OCI-LY7 (cell line): ENCODE measurements around the gene RUNX1. TPM values are rescaled to one million over a fixed set of nuclear protein-coding genes. Genes with fewer than 3 reads are reported as not detected.

ENCODE experiments used
- BruUV-seq: library from RNA; stranded (reverse); fragments of 400-500 nt; replicated peaks from 2 replicates; lab custom pipeline; 2021; lab: Mats Ljungman, UMichigan
- CTCF ChIA-PET: fragments of 300-600 bp; sonication (Branson Sonifier 250); formaldehyde crosslinking; loops from one replicate; lab custom pipeline; 2022; ENCODE audit warnings: antibody characterized with exemption; ENCODE audit not compliant: unreplicated experiment; lab: Charles Lee
- POLR2A ChIA-PET: fragments of 300-600 bp; sonication (Branson Sonifier 250); formaldehyde crosslinking; loops from one replicate; lab custom pipeline; 2022; ENCODE audit warnings: antibody characterized with exemption; lab: Charles Lee
- DNase-seq: peaks from one replicate; pipeline ENCODE4 v3.0.0-alpha.2; 2015; ENCODE audit warnings: low spot score
- H2AFZ ChIP-seq: fragments of 200-600 bp; sonication (generic), shearing (Covaris generic); 2 replicates; pipeline ENCODE4 v1.6.1; 2014; ENCODE audit warnings: mild to moderate bottlenecking, antibody characterized with exemption, low read length, moderate library complexity
- H3K27ac ChIP-seq: fragments of 200-600 bp; sonication (generic); 2 replicates; pipeline ENCODE4 v1.5.1; 2014; ENCODE audit warnings: mixed run types, low read depth, mild to moderate bottlenecking, moderate library complexity, low read length, inconsistent platforms; ENCODE audit not compliant: poor library complexity, severe bottlenecking
- H3K36me3 ChIP-seq: fragments of 200-600 bp; sonication (generic); 2 replicates; pipeline ENCODE4 v1.6.1; 2014; ENCODE audit warnings: mild to moderate bottlenecking, antibody characterized with exemption, low read length, moderate library complexity, mixed read lengths; ENCODE audit not compliant: insufficient read depth
- H3K4me1 ChIP-seq: fragments of 200-600 bp; sonication (generic); 2 replicates; pipeline ENCODE4 v1.5.1; 2014; ENCODE audit warnings: mild to moderate bottlenecking, low read length; ENCODE audit not compliant: insufficient read depth, poor library complexity, severe bottlenecking
- H3K4me2 ChIP-seq: fragments of 200-600 bp; sonication (generic); 2 replicates; pipeline ENCODE4 v1.6.1; 2014; ENCODE audit warnings: mild to moderate bottlenecking, low read length
- H3K4me3 ChIP-seq: fragments of 200-600 bp; sonication (generic); 2 replicates; pipeline ENCODE4 v1.5.1; 2014; ENCODE audit warnings: mild to moderate bottlenecking, low read depth, low read length; ENCODE audit not compliant: poor library complexity, severe bottlenecking
- H3K79me2 ChIP-seq: fragments of 200-600 bp; sonication (generic); 2 replicates; pipeline ENCODE4 v1.6.1; 2016; ENCODE audit warnings: low read depth, mild to moderate bottlenecking, low read length, moderate library complexity, mixed read lengths; ENCODE audit not compliant: insufficient read depth
- H3K9me2 ChIP-seq: fragments of 200-600 bp; sonication (generic); 2 replicates; pipeline ENCODE4 v1.6.1; 2016; ENCODE audit warnings: mild to moderate bottlenecking, low read length, mixed read lengths; ENCODE audit not compliant: insufficient read depth
- H3K9me3 ChIP-seq: fragments of 200-600 bp; sonication (generic); 2 replicates; pipeline ENCODE4 v1.6.1; 2014; ENCODE audit warnings: mild to moderate bottlenecking, mixed run types, low read length, mixed read lengths
- H4K20me1 ChIP-seq: fragments of 200-600 bp; sonication (generic); 2 replicates; pipeline ENCODE4 v1.6.1; 2014; ENCODE audit warnings: mild to moderate bottlenecking, antibody characterized with exemption, low read length, moderate library complexity, mixed read lengths; ENCODE audit not compliant: insufficient read depth
- CTCF ChIP-seq: fragments of 200-600 bp; sonication (generic); conservative IDR thresholded peaks from 2 replicates; pipeline ENCODE4 v1.5.1; 2014; ENCODE audit warnings: mild to moderate bottlenecking, antibody characterized with exemption, low read length, moderate library complexity, mixed read lengths
- EZH2phosphoT487 ChIP-seq: fragments of 200-600 bp; sonication (generic); IDR thresholded peaks from 2 replicates; pipeline ENCODE4 v1.6.1; 2018; ENCODE audit warnings: low read depth, borderline replicate concordance, mild to moderate bottlenecking, mixed run types, antibody characterized with exemption, low read length, moderate library complexity, mixed read lengths
- intact Hi-C: fragments of 100-400 bp; cut with micrococcal nuclease; formaldehyde crosslinking; loops from one replicate; pipeline ENCODE4 v1.10.0; 2022; ENCODE audit not compliant: unreplicated experiment
- total RNA-seq, 2 experiments: library from RNA; depleted of rRNA in 1 of 2; stranded (reverse); fragments of >200 nt in 1 of 2; shearing (Covaris generic) in 1 of 2; gene quantifications; 2 replicates each; pipeline ENCODE4 v1.2.3, GENCODE V29; 2014 to 2022

The RUNX1 gene
- total RNA-seq, 2 experiments from 2014 or later = 30.5 to 40.8 TPM

GRCh38 chr21:34971656-34972055, 77.4 kb downstream of the RUNX1 start:
- ChIA-PET POLR2A (interaction anchor here (0.6 kb wide), 1 partner anchor 234 kb away, joined by 3 read pairs; no protein-coding TSS in a partner anchor), CTCF (no interaction called here)
- BruUV-seq = no TSS peak
- H4K20me1 ChIP-seq = peaks cover 28% of the 10 kb centered on the region; the same call in 1 of the 2 replicates
- no peaks in the 10 kb centered on the region for H3K9me3 ChIP-seq
- H3K27ac ChIP-seq = no peak overlapping the region
- TF ChIP-seq CTCF (no peak), EZH2phosphoT487 (no peak)
- DNase-seq = no peak
- 0 out of 2 replicates have a peak, but pooled peaks cover 7% of the 10 kb centered on the region for H3K36me3 ChIP-seq
- intact Hi-C loops = no loop called here
- peaks cover 40% of the 10 kb centered on the region; the same call in 1 of the 2 replicates for H3K79me2 ChIP-seq
- H3K4me3 ChIP-seq = no peak overlapping the region
- no peaks in the 10 kb centered on the region for H3K9me2 ChIP-seq
- H3K4me2 ChIP-seq = no peak overlapping the region
- peaks cover 25% of the 10 kb centered on the region for H3K4me1 ChIP-seq
- no peak overlapping the region for H2AFZ ChIP-seq

DNA sequence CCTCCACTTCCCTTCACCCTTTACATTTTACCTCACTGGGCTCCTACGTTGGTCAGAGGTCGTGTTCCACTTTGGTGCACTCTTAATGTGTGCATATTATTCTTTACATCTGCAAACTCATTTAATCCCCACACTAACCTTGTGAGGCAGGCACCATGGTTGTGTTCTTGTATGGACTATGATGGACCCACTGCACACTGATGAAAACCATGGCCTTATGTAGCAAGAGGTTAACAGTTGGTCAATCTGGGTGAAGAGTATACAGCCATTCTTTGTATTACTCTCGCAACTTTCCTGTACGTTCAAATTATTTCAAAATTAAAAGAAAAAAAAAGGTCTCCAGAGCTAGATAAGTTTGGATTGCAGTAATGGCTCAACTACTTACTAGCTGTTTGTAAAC, 78.5 kb downstream of the RUNX1 start:
- peaks cover 7% of the 10 kb centered on the region; the same call in 1 of the 2 replicates for H3K36me3 ChIP-seq
- ChIA-PET POLR2A (no interaction called here), CTCF (no interaction called here)
- H3K4me3 ChIP-seq = no peak overlapping the region
- no peak overlapping the region for H3K27ac ChIP-seq
- no peak for DNase-seq
- no peaks in the 10 kb centered on the region for H3K9me3 ChIP-seq
- peaks cover 21% of the 10 kb centered on the region for H3K4me1 ChIP-seq
- intact Hi-C loops = no loop called here
- H2AFZ ChIP-seq = no peak overlapping the region
- no peaks in the 10 kb centered on the region for H3K9me2 ChIP-seq
- H3K4me2 ChIP-seq = no peak overlapping the region
- TF ChIP-seq CTCF (no peak), EZH2phosphoT487 (no peak)
- BruUV-seq = no TSS peak
- peaks cover 40% of the 10 kb centered on the region; the same call in 1 of the 2 replicates for H3K79me2 ChIP-seq
- H4K20me1 ChIP-seq = peaks cover 32% of the 10 kb centered on the region; the same call in 1 of the 2 replicates

- Histone ChIP-seq H4K20me1 (peaks cover 28% of the 10 kb centered on the region; the same call in 1 of the 2 replicates), H3K4me1 (peaks cover 16% of the 10 kb centered on the region), H3K4me3 (no peak overlapping the region), H3K9me3 (no peaks in the 10 kb centered on the region), H3K79me2 (peaks cover 36% of the 10 kb centered on the region; the same call in 1 of the 2 replicates), H3K27ac (no peak overlapping the region), H3K4me2 (no peak overlapping the region), H2AFZ (no peak overlapping the region), H3K9me2 (no peaks in the 10 kb centered on the region), H3K36me3 (peaks cover 7% of the 10 kb centered on the region; the same call in 1 of the 2 replicates)
- TF ChIP-seq CTCF = no peak
- TF ChIP-seq EZH2phosphoT487 = no peak
- BruUV-seq = no TSS peak
- CTCF ChIA-PET = no interaction called here
- DNase-seq = no peak
- intact Hi-C loops = no loop called here
- POLR2A ChIA-PET = no interaction called here
Measured at GRCh38 chr21:34970167-34970500, 79.0 kb downstream of the RUNX1 start.
